ENCODE results near the gene RYR2. TPM values are rescaled to one million over a fixed set of nuclear protein-coding genes. Genes with fewer than 3 reads are reported as not detected.

RYR2 gene
- polyA plus RNA-seq, result 31.6 and 33.8 TPM in 2 replicates

GRCh38 chr1:237041795-237042525 is at the start of gene RYR2:
RYR2 (plus strand) TSS chr1:237042184; CDS start chr1:237042522, 338 bp downstream.

GRCh38 chr1:237004116-237004515 is 37.9 kb upstream of the RYR2 start, which contains the start of gene MT1HL1:
MT1HL1 (minus strand) TSS chr1:237004441; CDS start chr1:237004372, 69 bp downstream.

Other genes with a start within 250 kb of the RYR2 start
- 3.5 and 4.2 TPM in 2 replicates for gene MTR, start 246.9 kb upstream of the RYR2 start, polyA plus RNA-seq
- not detected in 2 replicates for gene MT1HL1, start 37.7 kb upstream of the RYR2 start, polyA plus RNA-seq